Neural cell (in vitro differentiated cells): ENCODE results near the gene IPO11. TPM values are rescaled to one million over a fixed set of nuclear protein-coding genes. Genes with fewer than 3 reads are reported as not detected.
"Not testable (repeated sequence)": the region's sequence is repeated elsewhere in the genome, so short reads cannot be mapped to it uniquely, and the experiment has no call there.

ENCODE experiments used
- H2AFZ ChIP-seq: fragments of 200-600, 300-800 bp; sonication (generic), shearing (Covaris generic); 2 replicates; pipeline ENCODE4 v1.6.0; 2014; ENCODE audit warnings: low read depth, mild to moderate bottlenecking, antibody characterized with exemption, low read length, moderate library complexity
- H3F3A ChIP-seq: fragments of 200-600 bp; shearing (Covaris generic); 2 replicates; pipeline ENCODE4 v1.6.1; 2016; ENCODE audit warnings: mild to moderate bottlenecking, moderate library complexity, mixed read lengths, antibody characterized with exemption, low read length; ENCODE audit not compliant: insufficient read depth, poor library complexity, severe bottlenecking
- H3K27ac ChIP-seq: fragments of 200-600, 300-800 bp; sonication (generic), shearing (Covaris generic); 2 replicates; pipeline ENCODE4 v1.5.1; 2014; ENCODE audit warnings: mild to moderate bottlenecking, low read length, moderate library complexity
- H3K27me3 ChIP-seq: fragments of 300-800, 200-600 bp; sonication (generic), shearing (Covaris generic); 2 replicates; pipeline ENCODE4 v1.6.0; 2014; ENCODE audit warnings: mild to moderate bottlenecking, low read depth, low read length, moderate library complexity; ENCODE audit not compliant: insufficient read depth
- H3K36me3 ChIP-seq: fragments of 300-800, 200-600 bp; sonication (generic), shearing (Covaris generic); 2 replicates; pipeline ENCODE4 v1.5.1; 2014; ENCODE audit warnings: mild to moderate bottlenecking, antibody characterized with exemption, low read length, moderate library complexity; ENCODE audit not compliant: insufficient read depth
- H3K4me2 ChIP-seq: fragments of 300-800, 200-600 bp; sonication (generic), shearing (Covaris generic); 2 replicates; pipeline ENCODE4 v1.6.0; 2014; ENCODE audit warnings: mild to moderate bottlenecking, low read length
- H3K4me3 ChIP-seq: fragments of 300-800, 200-600 bp; sonication (generic), shearing (Covaris generic); 2 replicates; pipeline ENCODE4 v1.5.1; 2014; ENCODE audit warnings: mild to moderate bottlenecking, low read length, moderate library complexity
- H3K79me2 ChIP-seq: fragments of 200-600 bp; shearing (Covaris generic); replicated peaks from 2 replicates; pipeline ENCODE4 v1.6.0; 2014; ENCODE audit warnings: mild to moderate bottlenecking, low read length, moderate library complexity; ENCODE audit not compliant: insufficient read depth
- H3K9ac ChIP-seq: fragments of 300-800, 200-600 bp; sonication (generic), shearing (Covaris generic); 2 replicates; pipeline ENCODE4 v1.6.1; 2016; ENCODE audit warnings: mild to moderate bottlenecking, low read length, mixed read lengths
- H3K9me2 ChIP-seq: fragments of 200-600 bp; shearing (Covaris generic); 2 replicates; pipeline ENCODE4 v1.6.1; 2016; ENCODE audit warnings: mild to moderate bottlenecking, low read length, mixed read lengths; ENCODE audit not compliant: insufficient read depth
- H3K9me3 ChIP-seq: fragments of 200-600, 300-800 bp; sonication (generic), shearing (Covaris generic); 2 replicates; pipeline ENCODE4 v1.6.1; 2016; ENCODE audit warnings: mild to moderate bottlenecking, mixed run types, low read length, moderate library complexity, mixed read lengths
- H4K20me1 ChIP-seq: fragments of 200-600 bp; shearing (Covaris generic); 2 replicates; pipeline ENCODE4 v1.6.1; 2016; ENCODE audit warnings: mild to moderate bottlenecking, mixed run types; ENCODE audit not compliant: insufficient read depth
- CTCF ChIP-seq: fragments of 450-650 bp; IDR thresholded peaks from 2 replicates; pipeline ENCODE4 v1.5.1; 2014; ENCODE audit warnings: antibody characterized with exemption, mild to moderate bottlenecking, moderate library complexity; ENCODE audit not compliant: poor library complexity, severe bottlenecking
- EP300 ChIP-seq: fragments of 450-650 bp; conservative IDR thresholded peaks from 2 replicates; pipeline ENCODE4 v1.6.1; 2014; ENCODE audit warnings: antibody characterized with exemption, mild to moderate bottlenecking, moderate library complexity; ENCODE audit not compliant: poor library complexity, severe bottlenecking
- EZH2 ChIP-seq: fragments of 200-600, 300-800 bp; shearing (Covaris generic), sonication (generic); IDR thresholded peaks from 2 replicates; pipeline ENCODE4 v1.6.1; 2014; ENCODE audit warnings: antibody characterized with exemption, low read length, borderline replicate concordance, mild to moderate bottlenecking; ENCODE audit not compliant: insufficient read depth, poor library complexity, severe bottlenecking
- MXI1 ChIP-seq: fragments of 450-650 bp; conservative IDR thresholded peaks from 2 replicates; pipeline ENCODE4 v1.6.1; 2014; ENCODE audit warnings: antibody characterized with exemption, mild to moderate bottlenecking; ENCODE audit not compliant: poor library complexity, severe bottlenecking
- POLR2AphosphoS5 ChIP-seq: IDR thresholded peaks from 2 replicates; pipeline ENCODE4 v1.6.1; 2012
- RAD21 ChIP-seq: fragments of 450-650 bp; conservative IDR thresholded peaks from 2 replicates; pipeline ENCODE4 v1.6.1; 2014; ENCODE audit warnings: antibody characterized with exemption, mild to moderate bottlenecking, moderate library complexity
- REST ChIP-seq: IDR thresholded peaks from 2 replicates; pipeline ENCODE4 v1.6.1; 2012; ENCODE audit warnings: borderline replicate concordance
- SMC3 ChIP-seq: fragments of 450-650 bp; conservative IDR thresholded peaks from 2 replicates; pipeline ENCODE4 v1.6.1; 2014; ENCODE audit warnings: antibody characterized with exemption, mild to moderate bottlenecking, moderate library complexity; ENCODE audit not compliant: poor library complexity
- TAF1 ChIP-seq: IDR thresholded peaks from 2 replicates; pipeline ENCODE4 v1.6.1; 2012; ENCODE audit warnings: low read depth
- polyA plus RNA-seq: library from polyadenylated mRNA; depleted of rRNA; stranded (reverse); fragments of >200 nt; gene quantifications from 2 replicates; pipeline ENCODE4 v1.2.3, GENCODE V29; 2014

IPO11 gene
- polyA plus RNA-seq, 1 donor from 2014 or later, result 12.5 TPM

GRCh38 chr5:62564101-62564500 is 151.5 kb downstream of the IPO11 start:
- no peaks in the 10 kb centered on the region for H3F3A ChIP-seq
- H3K27me3 ChIP-seq, result no peaks in the 10 kb centered on the region
- no peak overlapping the region for H3K4me2 ChIP-seq
- H3K9me3 ChIP-seq, result no peaks in the 10 kb centered on the region
- H3K9me2 ChIP-seq, result no peaks in the 10 kb centered on the region
- no peak overlapping the region for H3K27ac ChIP-seq
- no peak overlapping the region for H3K4me3 ChIP-seq
- no peaks in the 10 kb centered on the region for H4K20me1 ChIP-seq
- H3K36me3 ChIP-seq, result no peaks in the 10 kb centered on the region
- no peak for TF ChIP-seq RAD21
- TF ChIP-seq MXI1, result no peak
- TF ChIP-seq POLR2AphosphoS5, result no peak
- no peak for TF ChIP-seq REST
- TF ChIP-seq EP300, result no peak
- no peak for TF ChIP-seq SMC3
- TF ChIP-seq CTCF, result no peak
- no peak for TF ChIP-seq TAF1
- TF ChIP-seq EZH2, result no peak
- no peak overlapping the region for H2AFZ ChIP-seq
- H3K9ac ChIP-seq, result no peak overlapping the region
- H3K79me2 ChIP-seq, result no peaks in the 10 kb centered on the region

- H3F3A ChIP-seq, H3K27me3 ChIP-seq, H3K4me3 ChIP-seq, H3K4me2 ChIP-seq, H3K9me2 ChIP-seq, H2AFZ ChIP-seq, H3K27ac ChIP-seq, H3K36me3 ChIP-seq, H3K79me2 ChIP-seq, H3K9ac ChIP-seq, H4K20me1 ChIP-seq, H3K9me3 ChIP-seq: not testable (repeated sequence)
Measured at GRCh38 chr5:62565740-62566139, 153.2 kb downstream of the IPO11 start.

GRCh38 chr5:62568143-62568542 is 155.6 kb downstream of the IPO11 start:
- H3K9me2 ChIP-seq, result no peaks in the 10 kb centered on the region
- no peak overlapping the region for H3K27ac ChIP-seq
- no peaks in the 10 kb centered on the region for H4K20me1 ChIP-seq
- no peak overlapping the region for H3K9ac ChIP-seq
- no peaks in the 10 kb centered on the region for H3K36me3 ChIP-seq
- H3F3A ChIP-seq, result no peaks in the 10 kb centered on the region
- H3K27me3 ChIP-seq, result no peaks in the 10 kb centered on the region
- H3K4me2 ChIP-seq, result no peak overlapping the region
- H2AFZ ChIP-seq, result no peak overlapping the region
- TF ChIP-seq TAF1, result no peak
- no peak for TF ChIP-seq POLR2AphosphoS5
- no peak for TF ChIP-seq EP300
- TF ChIP-seq RAD21, result no peak
- TF ChIP-seq SMC3, result no peak
- TF ChIP-seq EZH2, result no peak
- no peak for TF ChIP-seq CTCF
- no peak for TF ChIP-seq REST
- TF ChIP-seq MXI1, result no peak
- no peaks in the 10 kb centered on the region for H3K79me2 ChIP-seq
- no peaks in the 10 kb centered on the region for H3K9me3 ChIP-seq
- H3K4me3 ChIP-seq, result no peak overlapping the region
